HL-60 (cell line): ENCODE measurements around the gene SF3B2.

Source experiments
- DNase-seq, 2 experiments: peaks; one replicate each; pipeline ENCODE4 v3.0.0-alpha.2; 2010 to 2020; ENCODE audit warnings: low read depth in 1 of 2, low spot score in 1 of 2
- H3K27ac ChIP-seq: fragments of 250-450 bp; sonication (Bioruptor Pico); replicated peaks from 2 replicates; pipeline ENCODE4 v1.5.1; 2020; ENCODE audit warnings: mild to moderate bottlenecking, moderate library complexity
- H3K27me3 ChIP-seq: fragments of 250-450 bp; sonication (Bioruptor Pico); 2 replicates; pipeline ENCODE4 v1.5.1; 2021; ENCODE audit warnings: mild to moderate bottlenecking, moderate library complexity; ENCODE audit not compliant: insufficient read depth, poor library complexity, severe bottlenecking
- H3K4me3 ChIP-seq: replicated peaks from 2 replicates; pipeline ENCODE4 v1.5.1; 2011; ENCODE audit warnings: mild to moderate bottlenecking, control low read depth, low read length; ENCODE audit not compliant: insufficient read depth
- CTCF ChIP-seq: IDR thresholded peaks from one replicate; pipeline ENCODE4 v1.5.1; 2011; ENCODE audit warnings: low read length, control low read depth, inconsistent platforms; ENCODE audit not compliant: insufficient read depth
- GABPA ChIP-seq: IDR thresholded peaks from 2 replicates; pipeline ENCODE4 v1.6.1; 2012; ENCODE audit warnings: low read depth
- POLR2AphosphoS5 ChIP-seq: IDR thresholded peaks from 2 replicates; pipeline ENCODE4 v1.6.1; 2012; ENCODE audit warnings: low read depth
- REST ChIP-seq: IDR thresholded peaks from 2 replicates; pipeline ENCODE4 v1.6.1; 2012; ENCODE audit warnings: low read depth; ENCODE audit not compliant: insufficient replicate concordance
- SPI1 ChIP-seq: IDR thresholded peaks from 2 replicates; pipeline ENCODE4 v1.6.1; 2012; ENCODE audit warnings: low read depth, mild to moderate bottlenecking, borderline replicate concordance

Gene SF3B2

DNA sequence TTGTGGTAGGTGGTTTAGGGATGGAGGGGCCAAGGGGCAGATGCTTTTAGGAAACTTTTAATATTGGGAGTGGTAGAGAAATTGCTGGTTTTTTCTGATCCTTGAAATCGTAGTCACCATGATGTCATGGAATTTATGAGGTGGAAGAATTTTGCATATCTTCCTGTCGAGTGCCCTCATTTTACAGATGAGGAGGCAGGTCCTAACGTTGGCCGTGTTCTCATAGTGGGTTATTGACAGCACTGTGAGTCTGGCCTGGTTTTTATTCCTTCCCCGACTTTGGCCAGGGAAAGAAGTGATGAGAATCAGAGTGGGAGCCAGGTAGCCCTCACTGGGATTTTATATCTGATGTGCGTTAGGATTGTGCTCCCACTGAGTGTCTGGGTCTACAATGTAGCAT is 9.1 kb downstream of the SF3B2 start:
- Histone ChIP-seq H3K4me3 (no peak overlapping the region), H3K27me3 (no peaks in the 10 kb centered on the region), H3K27ac (no peak overlapping the region)
- DNase-seq: no peak
- no peak for TF ChIP-seq POLR2AphosphoS5
- no peak for TF ChIP-seq CTCF
- TF ChIP-seq GABPA: no peak

DNA sequence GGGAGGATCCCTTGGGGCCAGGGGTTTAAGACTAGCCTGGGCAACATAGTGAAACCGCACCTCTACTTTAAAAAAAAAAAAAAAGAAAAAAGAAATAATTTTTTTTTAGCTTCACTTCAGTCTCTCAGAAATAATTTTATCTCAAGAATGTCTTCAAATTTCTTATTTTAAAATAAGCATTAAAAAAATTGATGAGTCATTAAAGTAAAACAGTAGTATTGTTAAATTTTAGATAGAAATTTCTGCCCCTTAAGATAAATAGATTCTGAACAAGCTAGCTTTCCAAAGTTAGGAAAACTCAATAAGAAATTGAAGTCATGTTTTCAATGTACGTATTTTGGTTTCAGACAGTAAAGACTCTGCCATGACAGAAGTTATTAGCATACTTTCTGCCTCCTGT is 10.2 kb downstream of the SF3B2 start:
- Histone ChIP-seq H3K27me3 (no peaks in the 10 kb centered on the region), H3K27ac (no peak overlapping the region), H3K4me3 (no peak overlapping the region)
- no peak for DNase-seq
- TF ChIP-seq SPI1 (no peak), REST (no peak), POLR2AphosphoS5 (no peak), GABPA (no peak), CTCF (no peak)

- no peak overlapping the region for H3K4me3 ChIP-seq
- H3K27me3 ChIP-seq: no peaks in the 10 kb centered on the region
- no peak for TF ChIP-seq REST
- TF ChIP-seq GABPA: no peak
- TF ChIP-seq SPI1: no peak
- TF ChIP-seq POLR2AphosphoS5: no peak
- no peak for TF ChIP-seq CTCF
- DNase-seq: no peak
- no peak overlapping the region for H3K27ac ChIP-seq
These were observed 11.7 kb downstream of the SF3B2 start for GRCh38 chr11:66063900-66064299.

DNA sequence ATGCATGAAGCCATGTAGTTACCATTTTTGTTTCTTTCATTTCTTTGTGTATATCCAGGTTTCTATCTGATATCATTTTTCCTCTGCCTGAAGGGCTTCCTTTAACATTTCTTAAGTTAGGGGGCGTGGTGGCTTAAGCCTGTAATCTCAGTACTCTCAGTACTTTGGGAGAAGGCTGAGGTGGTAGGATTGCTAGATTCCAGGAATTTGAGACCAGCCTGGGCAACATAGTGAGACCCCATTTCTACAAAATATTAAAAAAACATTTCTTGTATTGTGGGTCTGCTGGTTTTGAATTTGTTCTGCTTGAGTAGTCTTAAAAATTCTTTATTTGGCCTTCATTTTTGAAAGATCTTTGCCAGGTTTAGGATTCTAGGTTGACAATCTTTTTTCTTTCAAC is 12.4 kb downstream of the SF3B2 start:
- no peaks in the 10 kb centered on the region for H3K27me3 ChIP-seq
- DNase-seq: no peak
- H3K27ac ChIP-seq: no peak overlapping the region
- H3K4me3 ChIP-seq: no peak overlapping the region
- no peak for TF ChIP-seq REST
- TF ChIP-seq CTCF: no peak
- no peak for TF ChIP-seq SPI1
- no peak for TF ChIP-seq POLR2AphosphoS5
- TF ChIP-seq GABPA: no peak
